Testis (tissue), 3 donors: Measurements from ENCODE around the gene NLGN4Y. TPM values are rescaled to one million over a fixed set of nuclear protein-coding genes. Genes with fewer than 3 reads are reported as not detected.

Experiments
- DNase-seq: peaks from one replicate; pipeline ENCODE4 v3.0.0-alpha.2; 2019
- H3K27ac ChIP-seq, 2 donors: fragments of 200-600 bp; sonication (generic); one replicate each; pipeline ENCODE4 v1.5.1; 2019
- H3K27me3 ChIP-seq: fragments of 200-600 bp; sonication (generic); one replicate; pipeline ENCODE4 v1.5.1; 2019
- H3K36me3 ChIP-seq: fragments of 200-600 bp; sonication (generic); one replicate; pipeline ENCODE4 v1.5.1; 2017; ENCODE audit warnings: low read depth; ENCODE audit errors: missing control alignments
- H3K4me1 ChIP-seq: fragments of 200-600 bp; sonication (generic); one replicate; pipeline ENCODE4 v1.5.1; 2019
- H3K4me3 ChIP-seq, 2 donors: fragments of 200-600 bp; sonication (generic); one replicate each; pipeline ENCODE4 v1.5.1; 2017 to 2019
- H3K9me3 ChIP-seq: fragments of 200-600 bp; sonication (generic); one replicate; pipeline ENCODE4 v1.5.1; 2017
- POLR2A ChIP-seq: fragments of 450-650 bp; IDR thresholded peaks from one replicate; pipeline ENCODE4 v1.6.1; 2017; ENCODE audit warnings: antibody characterized with exemption, mild to moderate bottlenecking, moderate library complexity
- WGBS, 2 donors: methylation state at CpG; one replicate each; pipeline ENCODE4 v1.1.5; 2018; 5-methylcytosine and 5-hydroxymethylcytosine counted together
- intact Hi-C: fragments of 100-400 bp; cut with DNase I; formaldehyde crosslinking; loops from one replicate; pipeline ENCODE4 v1.15.1; 2023; ENCODE audit warnings: low total_unique reads
- polyA plus RNA-seq: library from polyadenylated mRNA; stranded (reverse); fragments of 350-450 nt; fragmentation: Illumina TruSeq; extraction: RNeasy Lipid Tissue Mini Kit (QIAGEN cat#74804); gene quantifications from one replicate; pipeline ENCODE4 v1.2.3, GENCODE V29; 2014; ENCODE audit warnings: low read depth, low replicate concordance; ENCODE audit not compliant: insufficient read depth
- total RNA-seq, 2 donors: library from RNA; depleted of rRNA; stranded (reverse); fragments of >200 nt; gene quantifications; one replicate each; pipeline ENCODE4 v1.2.3, GENCODE V29; 2016
- TF ChIP-seq, protein P1 (sequence below), 3 experiments: fragments of 450-650 bp in 2 of 3; fragments of 200-600 bp in 1 of 3; sonication (generic) in 1 of 3; IDR thresholded peaks; one replicate each; pipeline ENCODE4 v1.5.1; 2016 to 2019; ENCODE audit warnings: antibody characterized with exemption in 3 of 3, mild to moderate bottlenecking in 2 of 3, moderate library complexity in 1 of 3

The NLGN4Y gene
- total and polyA plus RNA-seq, 3 donors from 2014 or later, result 1.1 to 8.5 (median 1.7) TPM

GRCh38 chrY:14828531-14828930 lies 304.2 kb downstream of the NLGN4Y start:
- intact Hi-C loops, result no loop called here

DNA sequence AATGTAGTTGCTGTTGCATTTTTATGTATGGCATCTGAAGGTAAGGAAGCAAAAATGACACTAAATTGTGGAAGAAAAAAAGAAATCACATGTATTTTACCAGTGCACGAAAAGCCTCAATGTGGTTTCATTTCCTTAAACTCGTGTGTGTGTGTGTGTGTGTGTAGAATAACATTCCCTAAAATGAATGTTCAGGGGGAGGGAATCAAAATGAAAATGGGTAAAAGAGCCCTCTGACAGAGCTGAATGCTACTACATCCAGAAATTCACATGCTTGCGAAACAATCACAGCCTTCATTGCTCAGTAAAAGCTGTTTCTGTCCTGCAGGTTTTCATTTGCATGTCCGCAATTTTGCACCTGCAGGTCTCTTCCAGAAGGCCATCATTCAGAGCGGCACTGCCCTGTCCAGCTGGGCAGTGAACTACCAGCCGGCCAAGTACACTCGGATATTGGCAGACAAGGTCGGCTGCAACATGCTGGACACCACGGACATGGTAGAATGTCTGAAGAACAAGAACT lies 305.1 kb downstream of the NLGN4Y start:
- no peak overlapping the region for H3K27ac ChIP-seq
- 53 to 77% methylated on average over 5 to 9 of the region's 9 CpGs for WGBS, 2 donors
- DNase-seq, result no peak
- no peaks in the 10 kb centered on the region for H3K36me3 ChIP-seq
- no peak overlapping the region for H3K4me3 ChIP-seq
- no peaks in the 10 kb centered on the region for H3K27me3 ChIP-seq
- no peaks in the 10 kb centered on the region for H3K9me3 ChIP-seq
- TF ChIP-seq, protein P1, sequence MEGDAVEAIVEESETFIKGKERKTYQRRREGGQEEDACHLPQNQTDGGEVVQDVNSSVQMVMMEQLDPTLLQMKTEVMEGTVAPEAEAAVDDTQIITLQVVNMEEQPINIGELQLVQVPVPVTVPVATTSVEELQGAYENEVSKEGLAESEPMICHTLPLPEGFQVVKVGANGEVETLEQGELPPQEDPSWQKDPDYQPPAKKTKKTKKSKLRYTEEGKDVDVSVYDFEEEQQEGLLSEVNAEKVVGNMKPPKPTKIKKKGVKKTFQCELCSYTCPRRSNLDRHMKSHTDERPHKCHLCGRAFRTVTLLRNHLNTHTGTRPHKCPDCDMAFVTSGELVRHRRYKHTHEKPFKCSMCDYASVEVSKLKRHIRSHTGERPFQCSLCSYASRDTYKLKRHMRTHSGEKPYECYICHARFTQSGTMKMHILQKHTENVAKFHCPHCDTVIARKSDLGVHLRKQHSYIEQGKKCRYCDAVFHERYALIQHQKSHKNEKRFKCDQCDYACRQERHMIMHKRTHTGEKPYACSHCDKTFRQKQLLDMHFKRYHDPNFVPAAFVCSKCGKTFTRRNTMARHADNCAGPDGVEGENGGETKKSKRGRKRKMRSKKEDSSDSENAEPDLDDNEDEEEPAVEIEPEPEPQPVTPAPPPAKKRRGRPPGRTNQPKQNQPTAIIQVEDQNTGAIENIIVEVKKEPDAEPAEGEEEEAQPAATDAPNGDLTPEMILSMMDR (IDR thresholded peaks at IDR 0.05), result no peak
- TF ChIP-seq POLR2A, result no peak
- no peaks in the 10 kb centered on the region for H3K4me1 ChIP-seq
- intact Hi-C loops, result no loop called here

More at GRCh38 chrY:14828531-14828930, 304.2 kb downstream of the NLGN4Y start:
- Histone ChIP-seq H3K27ac (no peak overlapping the region), H3K4me1 (no peaks in the 10 kb centered on the region), H3K36me3 (no peaks in the 10 kb centered on the region), H3K9me3 (no peaks in the 10 kb centered on the region), H3K4me3 (no peak overlapping the region), H3K27me3 (no peaks in the 10 kb centered on the region)
- no peak for DNase-seq
- 73 to 77% methylated on average over 5 of the region's 5 CpGs for WGBS, 2 donors
- no peak for TF ChIP-seq POLR2A
- TF ChIP-seq, protein P1 (IDR thresholded peaks at IDR 0.05), result no peak

DNA sequence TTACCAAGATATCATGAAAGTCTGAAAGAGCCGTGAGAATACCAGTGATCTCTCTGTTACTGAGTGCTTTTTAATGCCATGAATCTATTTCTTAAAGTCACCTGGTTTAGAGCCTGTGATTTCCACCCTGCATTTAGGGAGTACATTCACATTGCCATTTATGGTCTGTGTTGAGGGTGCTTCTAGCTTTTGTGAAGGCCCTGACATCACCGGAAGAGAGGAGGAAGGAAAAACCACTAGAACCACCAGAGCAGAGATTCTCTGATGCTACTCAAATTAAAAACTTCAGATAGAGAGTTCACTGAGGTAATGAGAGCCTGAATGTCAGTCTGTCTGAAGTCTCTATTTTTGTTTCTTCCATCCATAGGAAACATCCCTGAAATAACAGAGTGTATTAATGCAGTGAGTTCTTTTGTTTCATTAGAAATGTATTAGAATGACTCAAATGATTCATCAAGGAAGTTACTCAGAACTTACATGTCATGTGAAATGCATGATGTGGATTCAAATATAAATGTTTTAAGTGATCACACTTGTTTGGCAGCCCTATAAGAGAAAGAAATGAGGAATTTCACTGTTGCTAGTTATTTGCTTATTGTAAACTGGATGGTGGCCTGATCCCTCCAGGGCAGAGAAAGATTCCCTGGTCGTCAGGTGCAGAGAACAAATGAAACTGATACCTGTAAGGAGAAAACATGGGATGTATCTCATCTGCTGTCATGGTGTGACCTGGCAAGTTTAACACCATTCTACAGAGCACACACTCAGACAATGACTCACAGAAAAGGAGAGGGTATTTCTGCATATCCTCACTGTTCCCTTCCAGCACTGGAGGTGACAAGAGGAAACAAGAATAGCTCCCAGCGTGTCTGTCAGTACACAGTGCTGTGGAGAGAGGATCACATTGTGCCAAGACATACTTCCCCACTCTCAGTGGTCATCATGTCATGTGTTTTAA lies 310.1 kb downstream of the NLGN4Y start:
- intact Hi-C loops, result no loop called here
- 86% methylated on average over 3 to 4 of the region's 4 CpGs for WGBS, 2 donors
- Histone ChIP-seq H3K4me1 (no peaks in the 10 kb centered on the region), H3K9me3 (no peaks in the 10 kb centered on the region), H3K4me3 (no peak overlapping the region), H3K27ac (no peak overlapping the region), H3K27me3 (no peaks in the 10 kb centered on the region), H3K36me3 (no peaks in the 10 kb centered on the region)
- TF ChIP-seq, protein P1 (IDR thresholded peaks at IDR 0.05), result no peak
- no peak for TF ChIP-seq POLR2A
- DNase-seq, result no peak

DNA sequence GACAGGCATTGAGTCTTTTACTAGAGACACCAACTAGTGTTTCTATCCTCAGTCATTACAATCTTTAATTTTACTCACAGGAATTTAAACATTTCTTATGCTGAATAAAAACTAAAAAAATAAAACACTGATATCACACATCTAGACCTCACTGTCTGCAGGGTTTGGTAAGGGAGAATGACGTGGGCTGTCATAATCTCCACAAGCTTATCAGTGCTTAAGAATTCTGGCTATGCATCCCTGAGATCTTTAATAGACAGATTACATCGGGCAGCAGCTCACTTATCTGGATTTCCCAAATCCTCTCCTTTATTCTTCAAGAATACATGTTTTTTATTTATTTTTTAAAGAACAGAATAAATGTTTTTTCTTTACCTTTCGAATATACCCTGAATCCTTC lies 313.1 kb downstream of the NLGN4Y start:
- H3K4me3 ChIP-seq, result no peak overlapping the region
- intact Hi-C loops, result no loop called here
- H3K4me1 ChIP-seq, result no peaks in the 10 kb centered on the region
- H3K27ac ChIP-seq, result no peak overlapping the region
- WGBS, 2 donors, result 59 to 68% methylated on average over 3 of the region's 3 CpGs
- no peaks in the 10 kb centered on the region for H3K27me3 ChIP-seq
- TF ChIP-seq, protein P1 (IDR thresholded peaks at IDR 0.05), result no peak
- no peak for TF ChIP-seq POLR2A
- no peak for DNase-seq
- H3K9me3 ChIP-seq, result no peaks in the 10 kb centered on the region
- no peaks in the 10 kb centered on the region for H3K36me3 ChIP-seq
